Breast epithelium (tissue), 4 donors: ENCODE measurements around the gene COX15. TPM values are rescaled to one million over a fixed set of nuclear protein-coding genes. Genes with fewer than 3 reads are reported as not detected.
A peak's percentile ranks its signal among the peaks of the same experiment; 100 is the strongest.

Experiments
- DNase-seq, 2 donors: peaks; one replicate each; pipeline ENCODE4 v3.0.0-alpha.2; 2019; ENCODE audit warnings: low spot score in 2 of 2
- H3K27ac ChIP-seq, 2 donors: fragments of 200-600 bp; sonication (generic) in 1 of 2; one replicate each; pipeline ENCODE4 v1.5.1; 2016 to 2019; ENCODE audit warnings: mild to moderate bottlenecking in 1 of 2
- H3K27me3 ChIP-seq, 2 donors: fragments of 200-600 bp; sonication (generic) in 1 of 2; one replicate each; pipeline versions ENCODE4 v1.5.1 to v1.6.0; 2017 to 2019; ENCODE audit warnings: control low read depth in 1 of 2, mild to moderate bottlenecking in 1 of 2
- H3K36me3 ChIP-seq: fragments of 200-600 bp; one replicate; pipeline ENCODE4 v1.5.1; 2019
- H3K4me1 ChIP-seq, 2 donors: fragments of 200-600 bp; sonication (generic); one replicate each; pipeline ENCODE4 v1.5.1; 2016 to 2019; ENCODE audit warnings: control low read depth in 1 of 2
- H3K4me3 ChIP-seq, 3 donors: fragments of 200-600 bp; sonication (generic); 1 replicate in 2 of 3; 2 replicates in 1 of 3; pipeline ENCODE4 v1.5.1; 2016 to 2019; ENCODE audit warnings: mild to moderate bottlenecking in 3 of 3, moderate library complexity in 2 of 3
- H3K9me3 ChIP-seq, 2 donors: fragments of 200-600 bp; sonication (generic) in 1 of 2; one replicate each; pipeline ENCODE4 v1.5.1; 2016 to 2019; ENCODE audit warnings: control low read depth in 1 of 2
- POLR2A ChIP-seq: fragments of 450-650 bp; IDR thresholded peaks from one replicate; pipeline ENCODE4 v1.6.1; 2016; ENCODE audit warnings: antibody characterized with exemption, mild to moderate bottlenecking, moderate library complexity
- POLR2AphosphoS5 ChIP-seq, 3 donors: sonication (generic); formaldehyde crosslinking; IDR thresholded peaks; one replicate each; pipeline ENCODE4 v1.6.1; 2017; ENCODE audit warnings: antibody characterized with exemption in 3 of 3
- intact Hi-C: fragments of 100-400 bp; cut with DNase I; formaldehyde crosslinking; loops from one replicate; pipeline ENCODE4 v1.15.1; 2023; ENCODE audit warnings: low total_unique reads
- total RNA-seq, 3 donors: library from RNA; depleted of rRNA; stranded (reverse); fragments of >200 nt; gene quantifications; one replicate each; pipeline ENCODE4 v1.1.0, GENCODE V29; 2016
- TF ChIP-seq, protein P1 (sequence below), 3 donors: fragments of 450-650 bp; IDR thresholded peaks; one replicate each; pipeline ENCODE4 v1.5.1; 2016 to 2017; ENCODE audit warnings: antibody characterized with exemption in 3 of 3, mild to moderate bottlenecking in 3 of 3, moderate library complexity in 3 of 3

Gene COX15
- total RNA-seq, 3 donors from 2014 or later = 28.2 to 38.3 (median 32.2) TPM

DNA sequence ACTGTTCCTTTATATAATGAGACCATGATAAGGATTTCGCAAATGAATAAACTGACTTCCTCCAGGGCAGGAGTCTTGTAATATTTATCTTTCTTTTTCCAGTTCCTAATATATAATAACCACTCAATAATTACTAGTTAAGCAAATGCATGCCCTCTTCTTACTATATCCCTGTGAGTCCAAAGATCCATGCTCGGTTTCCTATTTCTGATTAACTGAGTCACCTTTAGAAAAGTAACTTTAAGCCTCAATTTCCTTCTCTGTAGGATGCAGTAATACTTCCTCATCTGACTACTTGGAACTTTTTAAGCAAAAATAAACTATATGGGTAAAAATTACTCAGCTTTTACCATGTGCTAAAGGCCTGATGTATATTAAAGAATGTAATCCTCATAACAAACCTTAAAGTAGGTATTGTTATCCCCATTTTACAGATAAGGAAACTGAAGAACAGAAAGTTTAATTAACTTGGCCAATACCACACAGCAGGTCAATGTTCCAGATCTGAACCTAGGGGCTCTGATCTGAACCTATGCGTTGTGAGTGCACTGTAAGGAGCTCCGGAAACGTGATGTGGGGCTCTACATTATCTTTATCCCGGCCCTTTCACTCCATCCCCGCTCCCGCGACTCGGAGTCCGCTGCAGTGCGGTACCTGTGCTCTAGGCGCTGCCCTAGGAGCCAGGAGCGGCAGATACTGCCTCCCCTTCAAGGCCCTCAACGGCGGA is 458 bp downstream of the COX15 start:
- Histone ChIP-seq H3K4me3 (peak overlapping the region; percentile 65 to 96 (median 87)), H3K4me1 (peaks cover 0 to 5% of the 10 kb centered on the region in 2 donors), H3K27ac (peak overlapping the region; percentile 90 to 93), H3K36me3 (no peaks in the 10 kb centered on the region), H3K27me3 (no peaks in the 10 kb centered on the region), H3K9me3 (no peaks in the 10 kb centered on the region)
- no peak for DNase-seq
- intact Hi-C loops = no loop called here
- TF ChIP-seq POLR2A (no peak), POLR2AphosphoS5 (IDR thresholded peaks at IDR 0.05) (no peak)
- TF ChIP-seq, protein P1, sequence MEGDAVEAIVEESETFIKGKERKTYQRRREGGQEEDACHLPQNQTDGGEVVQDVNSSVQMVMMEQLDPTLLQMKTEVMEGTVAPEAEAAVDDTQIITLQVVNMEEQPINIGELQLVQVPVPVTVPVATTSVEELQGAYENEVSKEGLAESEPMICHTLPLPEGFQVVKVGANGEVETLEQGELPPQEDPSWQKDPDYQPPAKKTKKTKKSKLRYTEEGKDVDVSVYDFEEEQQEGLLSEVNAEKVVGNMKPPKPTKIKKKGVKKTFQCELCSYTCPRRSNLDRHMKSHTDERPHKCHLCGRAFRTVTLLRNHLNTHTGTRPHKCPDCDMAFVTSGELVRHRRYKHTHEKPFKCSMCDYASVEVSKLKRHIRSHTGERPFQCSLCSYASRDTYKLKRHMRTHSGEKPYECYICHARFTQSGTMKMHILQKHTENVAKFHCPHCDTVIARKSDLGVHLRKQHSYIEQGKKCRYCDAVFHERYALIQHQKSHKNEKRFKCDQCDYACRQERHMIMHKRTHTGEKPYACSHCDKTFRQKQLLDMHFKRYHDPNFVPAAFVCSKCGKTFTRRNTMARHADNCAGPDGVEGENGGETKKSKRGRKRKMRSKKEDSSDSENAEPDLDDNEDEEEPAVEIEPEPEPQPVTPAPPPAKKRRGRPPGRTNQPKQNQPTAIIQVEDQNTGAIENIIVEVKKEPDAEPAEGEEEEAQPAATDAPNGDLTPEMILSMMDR (IDR thresholded peaks at IDR 0.05) = no peak

DNA sequence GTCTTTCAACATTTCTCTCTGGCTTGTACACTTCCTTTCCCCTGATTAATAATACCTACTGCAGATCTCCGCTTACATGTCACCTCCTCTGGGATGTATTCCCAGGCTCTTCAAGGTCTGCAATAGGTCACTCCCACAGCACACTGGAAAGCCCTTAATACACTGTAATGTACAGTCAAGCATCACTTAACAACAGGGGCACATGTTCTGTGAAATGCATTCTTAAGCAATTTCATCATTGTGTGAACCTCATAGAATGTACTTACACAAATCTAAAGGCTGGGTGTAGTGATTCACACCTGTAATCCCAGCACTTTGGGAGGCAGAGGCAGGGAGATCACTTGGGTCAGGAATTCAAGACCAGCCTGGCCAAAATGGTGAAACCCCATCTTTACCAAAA is 1.9 kb downstream of the COX15 start:
- Histone ChIP-seq H3K4me1 (peaks cover 0 to 5% of the 10 kb centered on the region in 2 donors), H3K36me3 (peaks cover 2% of the 10 kb centered on the region), H3K27me3 (no peaks in the 10 kb centered on the region), H3K27ac (no peak overlapping the region), H3K9me3 (no peaks in the 10 kb centered on the region), H3K4me3 (no peak overlapping the region)
- intact Hi-C loops = no loop called here
- TF ChIP-seq, protein P1 (IDR thresholded peaks at IDR 0.05) = no peak
- no peak for TF ChIP-seq POLR2A
- DNase-seq = no peak

DNA sequence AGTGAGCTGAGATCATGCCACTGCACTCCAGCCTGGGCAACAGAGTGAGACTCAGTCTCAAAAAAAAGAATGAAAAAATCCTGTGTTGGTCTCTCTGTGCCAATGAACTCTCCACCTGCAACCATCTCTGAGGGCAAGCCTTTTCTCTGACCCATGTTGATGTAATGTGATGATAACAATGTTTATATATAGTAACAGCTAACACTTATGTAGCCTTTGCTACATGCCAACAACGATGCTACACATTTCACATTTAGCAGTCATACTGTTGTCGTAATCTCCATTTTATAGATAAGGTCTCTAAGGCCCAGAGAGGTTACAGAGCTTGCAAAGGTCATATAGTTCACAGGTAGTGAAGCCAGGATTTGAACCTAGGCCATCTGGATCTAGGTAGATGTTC is 11.5 kb downstream of the COX15 start:
- Histone ChIP-seq H3K36me3 (peaks cover 8% of the 10 kb centered on the region), H3K9me3 (no peaks in the 10 kb centered on the region), H3K4me1 (no peaks in the 10 kb centered on the region), H3K27ac (no peak overlapping the region), H3K27me3 (no peaks in the 10 kb centered on the region), H3K4me3 (no peak overlapping the region)
- TF ChIP-seq, protein P1 (IDR thresholded peaks at IDR 0.05) = no peak
- TF ChIP-seq POLR2AphosphoS5 (IDR thresholded peaks at IDR 0.05) (no peak), POLR2A (no peak)
- no peak for DNase-seq
- intact Hi-C loops = no loop called here

DNA sequence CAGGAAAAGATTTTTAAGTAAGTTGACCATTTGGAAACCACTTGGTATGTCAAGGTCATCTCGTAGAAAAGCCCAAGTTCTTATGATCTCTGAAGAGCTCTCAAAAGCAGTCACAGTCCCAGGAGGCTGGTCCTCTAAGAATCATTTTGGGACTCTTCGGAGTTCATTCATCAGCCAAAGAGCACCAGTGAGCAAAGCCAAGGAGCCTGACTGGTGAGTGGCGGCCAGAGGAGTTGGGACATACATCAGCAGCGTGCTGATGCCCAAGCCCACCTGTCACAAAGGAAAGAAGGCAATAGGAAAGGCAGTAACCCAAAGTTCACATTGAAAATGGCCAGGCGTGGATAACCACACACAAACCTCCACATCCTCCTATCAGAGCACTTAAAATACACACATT is 17.5 kb downstream of the COX15 start:
- no peaks in the 10 kb centered on the region for H3K9me3 ChIP-seq
- H3K4me3 ChIP-seq = no peak overlapping the region
- TF ChIP-seq POLR2AphosphoS5 (IDR thresholded peaks at IDR 0.05) (no peak), POLR2A (no peak)
- TF ChIP-seq, protein P1 (IDR thresholded peaks at IDR 0.05) = no peak
- H3K27ac ChIP-seq = no peak overlapping the region
- H3K27me3 ChIP-seq = no peaks in the 10 kb centered on the region
- intact Hi-C loops = no loop called here
- no peaks in the 10 kb centered on the region for H3K36me3 ChIP-seq
- H3K4me1 ChIP-seq = no peaks in the 10 kb centered on the region
- no peak for DNase-seq

DNA sequence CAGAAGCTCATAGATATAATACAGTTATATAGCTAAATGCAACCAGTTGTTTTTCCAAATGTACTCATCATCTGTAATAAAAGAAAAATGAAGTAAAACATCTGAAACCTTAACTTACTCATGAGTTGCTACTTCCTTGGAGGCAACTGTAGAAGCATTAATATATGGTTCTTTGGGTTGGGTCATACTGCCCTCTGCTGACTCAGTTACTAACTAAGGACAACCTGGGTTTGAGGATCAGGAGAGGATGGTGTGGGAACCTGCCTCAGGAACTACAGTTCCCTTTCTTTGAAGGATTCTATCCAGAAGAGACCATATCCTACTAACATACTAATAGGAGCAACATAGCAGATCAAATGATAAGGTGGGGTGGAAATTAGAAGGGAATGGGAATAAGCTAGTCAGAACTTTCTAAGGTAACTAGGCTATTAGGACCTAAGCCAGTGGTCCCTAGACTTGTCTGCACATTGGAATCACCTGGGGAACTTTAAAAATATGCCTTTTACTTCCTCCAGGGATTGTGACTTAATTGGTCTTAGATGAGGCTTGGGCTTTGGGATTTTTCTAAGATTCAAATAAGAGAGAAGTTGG is 20.7 kb downstream of the COX15 start:
- intact Hi-C loops = no loop called here
- H3K36me3 ChIP-seq = no peaks in the 10 kb centered on the region
- no peak for DNase-seq
- H3K4me3 ChIP-seq = no peak overlapping the region
- H3K4me1 ChIP-seq = no peaks in the 10 kb centered on the region
- no peaks in the 10 kb centered on the region for H3K9me3 ChIP-seq
- no peaks in the 10 kb centered on the region for H3K27me3 ChIP-seq
- H3K27ac ChIP-seq = no peak overlapping the region
- no peak for TF ChIP-seq POLR2AphosphoS5 (IDR thresholded peaks at IDR 0.05)
- TF ChIP-seq, protein P1 (IDR thresholded peaks at IDR 0.05) = peak in 1 of 3 donors; percentile 24
